Activated T-cell treated with anti-CD3 and anti-CD28 coated beads, Interleukin-2, amount 50 U/mL, for 4 hours (primary cell): Measurements from ENCODE around the gene ATP2A2. TPM values are rescaled to one million over a fixed set of nuclear protein-coding genes. Genes with fewer than 3 reads are reported as not detected.

ENCODE experiments used
- total RNA-seq, 3 donors: library from RNA; stranded (reverse); gene quantifications; one replicate each; pipeline ENCODE4 v1.2.1, GENCODE V29; 2021

Gene ATP2A2
- total RNA-seq, 3 donors from 2014 or later = 240 to 245 (median 241) TPM

Other genes with a start within 250 kb of the ATP2A2 start
- 1 to 10 TPM; 5.9 to 6.8 (median 6.4) TPM for gene C12orf76, start 232.7 kb upstream of the ATP2A2 start, total RNA-seq
- gene IFT81, start 156.9 kb upstream of the ATP2A2 start, total RNA-seq = 1 to 10 TPM; 1.7 to 2.0 (median 1.7) TPM
- gene ANAPC7, start 122.5 kb downstream of the ATP2A2 start, total RNA-seq = 10 to 100 TPM; 54.6 to 61.5 (median 58.4) TPM
- gene ARPC3, start 169.1 kb downstream of the ATP2A2 start, total RNA-seq = 100 to 1,000 TPM; 217 to 229 (median 225) TPM
- 10 to 100 TPM; 66.1 to 75.8 (median 72.1) TPM for gene GPN3, start 187.0 kb downstream of the ATP2A2 start, total RNA-seq
- 10 to 100 TPM; 33.9 to 47.7 (median 41.7) TPM for gene FAM216A, start 187.6 kb downstream of the ATP2A2 start, total RNA-seq
- 10 to 100 TPM; 70.7 to 78.4 (median 76.1) TPM for gene VPS29, start 220.9 kb downstream of the ATP2A2 start, total RNA-seq
- gene RAD9B, start 221.1 kb downstream of the ATP2A2 start, total RNA-seq = under 1 TPM; 0.34 to 0.73 (median 0.51) TPM